HG03442 (cell line): Measurements from ENCODE around the gene NPTX2.

Experiments
- ATAC-seq: cut with Tn5 transposase; IDR thresholded peaks from one replicate; pipeline ENCODE4 v1.9.1; 2021; ENCODE audit warnings: mild to moderate bottlenecking, moderate library complexity; ENCODE audit not compliant: unreplicated experiment

The NPTX2 gene

GRCh38 chr7:98617960-98618418 lies 904 bp downstream of the NPTX2 start:
- ATAC-seq: no peak

GRCh38 chr7:98618786-98619185 lies 1.7 kb downstream of the NPTX2 start:
- no peak for ATAC-seq

- ATAC-seq: no peak
Measured at GRCh38 chr7:98619450-98620321, 2.6 kb downstream of the NPTX2 start.

GRCh38 chr7:98621573-98622482 lies 4.7 kb downstream of the NPTX2 start:
- no peak for ATAC-seq

GRCh38 chr7:98622926-98623325 lies 5.8 kb downstream of the NPTX2 start:
- no peak for ATAC-seq

- no peak for ATAC-seq
Measured at GRCh38 chr7:98624846-98625420, 7.8 kb downstream of the NPTX2 start.

GRCh38 chr7:98626460-98627412 lies 9.7 kb downstream of the NPTX2 start:
- no peak for ATAC-seq

- no peak for ATAC-seq
Measured at GRCh38 chr7:98627413-98627790, 10.3 kb downstream of the NPTX2 start.

- ATAC-seq: no peak
Measured at GRCh38 chr7:98628418-98628817, 11.3 kb downstream of the NPTX2 start.

GRCh38 chr7:98629001-98629431 lies 11.9 kb downstream of the NPTX2 start:
- no peak for ATAC-seq

GRCh38 chr7:98630149-98630548 lies 13.1 kb downstream of the NPTX2 start:
- no peak for ATAC-seq

- ATAC-seq: no peak
Measured at GRCh38 chr7:98630770-98631169, 13.7 kb downstream of the NPTX2 start.

- no peak for ATAC-seq
Measured at GRCh38 chr7:98638853-98639252, 21.8 kb downstream of the NPTX2 start.

GRCh38 chr7:98640375-98640774 lies 23.3 kb downstream of the NPTX2 start:
- ATAC-seq: no peak

- ATAC-seq: peak; percentile 82
Measured at GRCh38 chr7:98641646-98642500, 24.8 kb downstream of the NPTX2 start.

- peak; percentile 26 for ATAC-seq
Measured at GRCh38 chr7:98643236-98643985, 26.3 kb downstream of the NPTX2 start.

GRCh38 chr7:98646465-98646864 lies 29.4 kb downstream of the NPTX2 start:
- no peak for ATAC-seq

- no peak for ATAC-seq
Measured at GRCh38 chr7:98647326-98647725, 30.2 kb downstream of the NPTX2 start.

- ATAC-seq: no peak
Measured at GRCh38 chr7:98651760-98652159, 34.7 kb downstream of the NPTX2 start.
